ENCODE measurements around the gene PDZD7. TPM values are rescaled to one million over a fixed set of nuclear protein-coding genes. Genes with fewer than 3 reads are reported as not detected.
A peak's percentile ranks its signal among the peaks of the same experiment; 100 is the strongest.

The PDZD7 gene
- total and polyA plus RNA-seq, 4 donors: 0.06 to 0.09 (median 0.07) TPM; not detected in 1

DNA sequence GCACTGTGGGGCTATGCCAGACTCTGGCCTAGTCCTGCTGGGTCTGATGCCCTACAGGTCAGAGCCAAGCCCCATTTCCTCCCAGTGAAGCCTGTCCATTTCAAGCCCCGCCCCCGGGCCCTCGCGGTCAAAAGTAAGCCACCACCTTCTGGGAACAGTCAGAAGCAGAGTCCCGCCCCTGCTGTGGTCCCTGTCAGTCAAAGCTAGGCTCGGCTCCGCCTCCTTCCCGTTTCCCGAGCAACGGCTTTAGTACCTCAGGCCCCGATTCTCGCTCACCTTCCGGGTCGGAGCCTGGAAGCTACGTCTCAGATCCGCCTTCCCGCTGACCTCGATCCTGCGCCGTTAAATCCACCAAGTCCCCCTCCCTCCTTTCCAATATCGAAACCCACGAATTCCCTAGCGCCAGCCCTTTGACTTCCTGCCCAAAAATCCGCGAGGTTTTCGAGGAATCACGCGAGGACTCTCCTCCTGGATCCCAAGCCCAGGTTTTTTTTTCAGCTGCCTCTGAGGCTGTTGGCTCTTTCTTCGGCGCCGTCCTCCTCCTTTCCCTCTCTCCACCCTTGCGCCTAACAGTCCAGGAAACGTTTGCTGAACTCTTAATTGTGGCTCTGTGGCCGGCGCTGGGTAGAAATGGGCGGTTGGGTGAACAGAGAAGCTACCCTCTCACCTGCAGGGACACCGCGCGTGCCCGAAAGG lies 11.9 kb upstream of the PDZD7 start (continued):
- TF ChIP-seq, protein P1, sequence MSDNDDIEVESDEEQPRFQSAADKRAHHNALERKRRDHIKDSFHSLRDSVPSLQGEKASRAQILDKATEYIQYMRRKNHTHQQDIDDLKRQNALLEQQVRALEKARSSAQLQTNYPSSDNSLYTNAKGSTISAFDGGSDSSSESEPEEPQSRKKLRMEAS (IDR thresholded peaks at IDR 0.05): peak; percentile 78
- TF ChIP-seq RXRA (IDR thresholded peaks at IDR 0.05): peak; percentile 66 to 77
- TF ChIP-seq YY1 (IDR thresholded peaks at IDR 0.05): peak; percentile 66
- TF ChIP-seq HNF4G (IDR thresholded peaks at IDR 0.05): no peak

DNA sequence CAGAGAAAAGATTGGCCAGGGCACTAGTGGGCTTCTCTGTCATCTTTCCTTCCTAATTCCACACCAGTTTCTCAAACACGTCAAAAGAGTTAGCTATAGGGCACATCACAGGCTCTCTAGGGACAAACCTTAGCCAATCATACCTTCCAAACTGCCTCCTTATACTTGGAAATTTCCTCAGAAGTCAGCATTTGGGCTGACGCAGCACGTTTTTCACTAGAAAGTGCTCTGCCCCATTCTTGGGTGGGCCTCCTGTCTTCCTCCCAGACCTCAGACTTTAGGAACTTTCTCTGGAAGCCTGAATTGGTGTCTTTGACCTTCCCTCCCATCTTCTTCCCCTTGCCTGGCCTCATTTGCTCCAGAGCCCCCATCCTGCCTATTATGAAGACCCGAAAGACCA lies 11.2 kb upstream of the PDZD7 start:
- DNase-seq (ENCODE audit: low spot score): no peak
- H3K36me3 ChIP-seq (ENCODE audit: control insufficient read depth in 4 of 4, insufficient read depth in 3 of 4, low read depth in 1 of 4, low read length in 3 of 4): peaks cover 0 to 13% (median 2%) of the 10 kb centered on the region in 4 donors
- H3K9me3 ChIP-seq (ENCODE audit: control insufficient read depth in 4 of 4, low read length in 3 of 4): no peaks in the 10 kb centered on the region
- TF ChIP-seq GABPA (IDR thresholded peaks at IDR 0.05 in 1 of 2, conservative IDR thresholded peaks at IDR 0.05 in 1 of 2) (no peak), HNF4G (IDR thresholded peaks at IDR 0.05) (no peak), FOXA2 (IDR thresholded peaks at IDR 0.05) (peak; percentile 6), RAD21 (IDR thresholded peaks at IDR 0.05) (no peak)
- TF ChIP-seq, protein P2, sequence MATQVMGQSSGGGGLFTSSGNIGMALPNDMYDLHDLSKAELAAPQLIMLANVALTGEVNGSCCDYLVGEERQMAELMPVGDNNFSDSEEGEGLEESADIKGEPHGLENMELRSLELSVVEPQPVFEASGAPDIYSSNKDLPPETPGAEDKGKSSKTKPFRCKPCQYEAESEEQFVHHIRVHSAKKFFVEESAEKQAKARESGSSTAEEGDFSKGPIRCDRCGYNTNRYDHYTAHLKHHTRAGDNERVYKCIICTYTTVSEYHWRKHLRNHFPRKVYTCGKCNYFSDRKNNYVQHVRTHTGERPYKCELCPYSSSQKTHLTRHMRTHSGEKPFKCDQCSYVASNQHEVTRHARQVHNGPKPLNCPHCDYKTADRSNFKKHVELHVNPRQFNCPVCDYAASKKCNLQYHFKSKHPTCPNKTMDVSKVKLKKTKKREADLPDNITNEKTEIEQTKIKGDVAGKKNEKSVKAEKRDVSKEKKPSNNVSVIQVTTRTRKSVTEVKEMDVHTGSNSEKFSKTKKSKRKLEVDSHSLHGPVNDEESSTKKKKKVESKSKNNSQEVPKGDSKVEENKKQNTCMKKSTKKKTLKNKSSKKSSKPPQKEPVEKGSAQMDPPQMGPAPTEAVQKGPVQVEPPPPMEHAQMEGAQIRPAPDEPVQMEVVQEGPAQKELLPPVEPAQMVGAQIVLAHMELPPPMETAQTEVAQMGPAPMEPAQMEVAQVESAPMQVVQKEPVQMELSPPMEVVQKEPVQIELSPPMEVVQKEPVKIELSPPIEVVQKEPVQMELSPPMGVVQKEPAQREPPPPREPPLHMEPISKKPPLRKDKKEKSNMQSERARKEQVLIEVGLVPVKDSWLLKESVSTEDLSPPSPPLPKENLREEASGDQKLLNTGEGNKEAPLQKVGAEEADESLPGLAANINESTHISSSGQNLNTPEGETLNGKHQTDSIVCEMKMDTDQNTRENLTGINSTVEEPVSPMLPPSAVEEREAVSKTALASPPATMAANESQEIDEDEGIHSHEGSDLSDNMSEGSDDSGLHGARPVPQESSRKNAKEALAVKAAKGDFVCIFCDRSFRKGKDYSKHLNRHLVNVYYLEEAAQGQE (IDR thresholded peaks at IDR 0.05): no peak
- WGBS: 75% methylated on average over 4 of the region's 4 CpGs
- H3K27me3 ChIP-seq (ENCODE audit: control insufficient read depth in 4 of 4, insufficient read depth in 4 of 4, low read length in 3 of 4): no peaks in the 10 kb centered on the region
- peak overlapping the region in 1 of 3 donors; percentile 64 for H3K4me3 ChIP-seq (ENCODE audit: low read depth in 1 of 3, low read length in 3 of 3)
- peaks cover 2 to 15% (median 10%) of the 10 kb centered on the region in 4 donors for H3K4me1 ChIP-seq (ENCODE audit: control insufficient read depth in 4 of 4, insufficient read depth in 4 of 4, low read length in 3 of 4)
- peak overlapping the region; percentile 65 to 68 for H3K9ac ChIP-seq (ENCODE audit: low read depth in 1 of 2, low read length in 2 of 2)
- H3K27ac ChIP-seq (ENCODE audit: low read depth in 1 of 2, low read length in 2 of 2): peak overlapping the region; percentile 73 to 76

DNA sequence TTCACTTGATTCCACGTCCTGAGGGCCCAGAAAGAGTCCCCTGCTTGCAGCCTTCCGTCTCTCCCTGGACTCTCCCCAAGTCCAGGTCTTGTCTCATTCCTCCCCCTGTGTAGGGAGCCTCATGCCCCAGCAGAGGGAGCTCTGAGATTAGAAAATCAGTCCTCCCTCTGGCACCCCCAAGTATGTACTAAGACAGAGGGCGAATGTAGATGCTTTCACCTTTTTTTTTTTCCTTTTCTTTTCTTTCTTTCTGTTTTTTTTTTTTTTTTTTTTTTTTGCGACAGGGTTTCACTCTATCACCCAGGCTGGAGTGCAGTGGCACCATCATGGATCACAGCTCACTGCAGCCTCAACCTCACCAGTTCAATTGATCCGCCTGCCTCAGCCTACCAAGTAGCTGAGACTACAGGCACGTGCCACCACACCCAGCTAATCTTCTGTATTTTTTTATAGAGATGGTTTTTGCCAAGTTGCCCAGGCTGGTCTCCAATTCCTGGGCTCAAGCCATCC lies 10.4 kb upstream of the PDZD7 start:
- H3K4me1 ChIP-seq (ENCODE audit: control insufficient read depth in 4 of 4, insufficient read depth in 4 of 4, low read length in 3 of 4): peaks cover 2 to 15% (median 10%) of the 10 kb centered on the region in 4 donors
- H3K27me3 ChIP-seq (ENCODE audit: control insufficient read depth in 4 of 4, insufficient read depth in 4 of 4, low read length in 3 of 4): no peaks in the 10 kb centered on the region
- DNase-seq (ENCODE audit: low spot score): peak; percentile 70
- H3K9ac ChIP-seq (ENCODE audit: low read depth in 1 of 2, low read length in 2 of 2): no peak overlapping the region
- H3K4me3 ChIP-seq (ENCODE audit: low read depth in 1 of 3, low read length in 3 of 3): no peak overlapping the region
- WGBS: 23% methylated on average over 6 of the region's 6 CpGs
- no peak overlapping the region for H3K27ac ChIP-seq (ENCODE audit: low read depth in 1 of 2, low read length in 2 of 2)
- H3K36me3 ChIP-seq (ENCODE audit: control insufficient read depth in 4 of 4, insufficient read depth in 3 of 4, low read depth in 1 of 4, low read length in 3 of 4): peaks cover 0 to 19% (median 4%) of the 10 kb centered on the region in 4 donors
- H3K9me3 ChIP-seq (ENCODE audit: control insufficient read depth in 4 of 4, low read length in 3 of 4): no peaks in the 10 kb centered on the region
- TF ChIP-seq HNF4G (IDR thresholded peaks at IDR 0.05) (no peak), FOXA2 (IDR thresholded peaks at IDR 0.05) (no peak), JUND (IDR thresholded peaks at IDR 0.05) (no peak), FOXA1 (IDR thresholded peaks at IDR 0.05) (no peak), SP1 (IDR thresholded peaks at IDR 0.05) (no peak), GABPA (IDR thresholded peaks at IDR 0.05 in 1 of 2, conservative IDR thresholded peaks at IDR 0.05 in 1 of 2) (no peak), TAF1 (conservative IDR thresholded peaks at IDR 0.05) (no peak), YY1 (IDR thresholded peaks at IDR 0.05) (no peak), RXRA (IDR thresholded peaks at IDR 0.05) (no peak), RAD21 (IDR thresholded peaks at IDR 0.05) (peak; percentile 91 to 93), EGR1 (IDR thresholded peaks at IDR 0.05; ENCODE audit: low read depth in 2 of 2) (no peak), HNF4A (conservative IDR thresholded peaks at IDR 0.05) (peak in 1 of 2 donors; percentile 29), NR2F2 (IDR thresholded peaks at IDR 0.05) (no peak)
- TF ChIP-seq, protein P3, sequence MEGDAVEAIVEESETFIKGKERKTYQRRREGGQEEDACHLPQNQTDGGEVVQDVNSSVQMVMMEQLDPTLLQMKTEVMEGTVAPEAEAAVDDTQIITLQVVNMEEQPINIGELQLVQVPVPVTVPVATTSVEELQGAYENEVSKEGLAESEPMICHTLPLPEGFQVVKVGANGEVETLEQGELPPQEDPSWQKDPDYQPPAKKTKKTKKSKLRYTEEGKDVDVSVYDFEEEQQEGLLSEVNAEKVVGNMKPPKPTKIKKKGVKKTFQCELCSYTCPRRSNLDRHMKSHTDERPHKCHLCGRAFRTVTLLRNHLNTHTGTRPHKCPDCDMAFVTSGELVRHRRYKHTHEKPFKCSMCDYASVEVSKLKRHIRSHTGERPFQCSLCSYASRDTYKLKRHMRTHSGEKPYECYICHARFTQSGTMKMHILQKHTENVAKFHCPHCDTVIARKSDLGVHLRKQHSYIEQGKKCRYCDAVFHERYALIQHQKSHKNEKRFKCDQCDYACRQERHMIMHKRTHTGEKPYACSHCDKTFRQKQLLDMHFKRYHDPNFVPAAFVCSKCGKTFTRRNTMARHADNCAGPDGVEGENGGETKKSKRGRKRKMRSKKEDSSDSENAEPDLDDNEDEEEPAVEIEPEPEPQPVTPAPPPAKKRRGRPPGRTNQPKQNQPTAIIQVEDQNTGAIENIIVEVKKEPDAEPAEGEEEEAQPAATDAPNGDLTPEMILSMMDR (IDR thresholded peaks at IDR 0.05; ENCODE audit: low read depth, low read length, missing input control): peak; percentile 95
- TF ChIP-seq, protein P2 (IDR thresholded peaks at IDR 0.05): no peak
- TF ChIP-seq, protein P4, sequence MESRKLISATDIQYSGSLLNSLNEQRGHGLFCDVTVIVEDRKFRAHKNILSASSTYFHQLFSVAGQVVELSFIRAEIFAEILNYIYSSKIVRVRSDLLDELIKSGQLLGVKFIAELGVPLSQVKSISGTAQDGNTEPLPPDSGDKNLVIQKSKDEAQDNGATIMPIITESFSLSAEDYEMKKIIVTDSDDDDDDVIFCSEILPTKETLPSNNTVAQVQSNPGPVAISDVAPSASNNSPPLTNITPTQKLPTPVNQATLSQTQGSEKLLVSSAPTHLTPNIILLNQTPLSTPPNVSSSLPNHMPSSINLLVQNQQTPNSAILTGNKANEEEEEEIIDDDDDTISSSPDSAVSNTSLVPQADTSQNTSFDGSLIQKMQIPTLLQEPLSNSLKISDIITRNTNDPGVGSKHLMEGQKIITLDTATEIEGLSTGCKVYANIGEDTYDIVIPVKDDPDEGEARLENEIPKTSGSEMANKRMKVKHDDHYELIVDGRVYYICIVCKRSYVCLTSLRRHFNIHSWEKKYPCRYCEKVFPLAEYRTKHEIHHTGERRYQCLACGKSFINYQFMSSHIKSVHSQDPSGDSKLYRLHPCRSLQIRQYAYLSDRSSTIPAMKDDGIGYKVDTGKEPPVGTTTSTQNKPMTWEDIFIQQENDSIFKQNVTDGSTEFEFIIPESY (IDR thresholded peaks at IDR 0.05): no peak
- TF ChIP-seq, protein P1 (IDR thresholded peaks at IDR 0.05): no peak
